HL-60 (cell line): ENCODE measurements around the gene PCDHGA1.

Experiments
- GABPA ChIP-seq: IDR thresholded peaks from 2 replicates; pipeline ENCODE4 v1.6.1; 2012; ENCODE audit warnings: low read depth
- REST ChIP-seq: IDR thresholded peaks from 2 replicates; pipeline ENCODE4 v1.6.1; 2012; ENCODE audit warnings: low read depth; ENCODE audit not compliant: insufficient replicate concordance
- TF ChIP-seq, protein P1 (sequence below): IDR thresholded peaks from one replicate; pipeline ENCODE4 v1.5.1; 2011; ENCODE audit warnings: low read length, control low read depth, inconsistent platforms; ENCODE audit not compliant: insufficient read depth

- TF ChIP-seq, protein P1, sequence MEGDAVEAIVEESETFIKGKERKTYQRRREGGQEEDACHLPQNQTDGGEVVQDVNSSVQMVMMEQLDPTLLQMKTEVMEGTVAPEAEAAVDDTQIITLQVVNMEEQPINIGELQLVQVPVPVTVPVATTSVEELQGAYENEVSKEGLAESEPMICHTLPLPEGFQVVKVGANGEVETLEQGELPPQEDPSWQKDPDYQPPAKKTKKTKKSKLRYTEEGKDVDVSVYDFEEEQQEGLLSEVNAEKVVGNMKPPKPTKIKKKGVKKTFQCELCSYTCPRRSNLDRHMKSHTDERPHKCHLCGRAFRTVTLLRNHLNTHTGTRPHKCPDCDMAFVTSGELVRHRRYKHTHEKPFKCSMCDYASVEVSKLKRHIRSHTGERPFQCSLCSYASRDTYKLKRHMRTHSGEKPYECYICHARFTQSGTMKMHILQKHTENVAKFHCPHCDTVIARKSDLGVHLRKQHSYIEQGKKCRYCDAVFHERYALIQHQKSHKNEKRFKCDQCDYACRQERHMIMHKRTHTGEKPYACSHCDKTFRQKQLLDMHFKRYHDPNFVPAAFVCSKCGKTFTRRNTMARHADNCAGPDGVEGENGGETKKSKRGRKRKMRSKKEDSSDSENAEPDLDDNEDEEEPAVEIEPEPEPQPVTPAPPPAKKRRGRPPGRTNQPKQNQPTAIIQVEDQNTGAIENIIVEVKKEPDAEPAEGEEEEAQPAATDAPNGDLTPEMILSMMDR = peak; percentile 51
- no peak for TF ChIP-seq GABPA
- no peak for TF ChIP-seq REST
These were observed 82.7 kb downstream of the PCDHGA1 start, which contains the start of gene PCDHGA10 for GRCh38 chr5:141412854-141413539.
